NCI-H345 (cell line): ENCODE results near the gene COL11A2.

Experiments
- DNase-seq: peaks from one replicate; lab custom pipeline; 2025; lab: John Stamatoyannopoulos, UW

The COL11A2 gene

GRCh38 chr6:33117811-33118277 is 74.4 kb downstream of the COL11A2 start:
- no peak for DNase-seq

DNA sequence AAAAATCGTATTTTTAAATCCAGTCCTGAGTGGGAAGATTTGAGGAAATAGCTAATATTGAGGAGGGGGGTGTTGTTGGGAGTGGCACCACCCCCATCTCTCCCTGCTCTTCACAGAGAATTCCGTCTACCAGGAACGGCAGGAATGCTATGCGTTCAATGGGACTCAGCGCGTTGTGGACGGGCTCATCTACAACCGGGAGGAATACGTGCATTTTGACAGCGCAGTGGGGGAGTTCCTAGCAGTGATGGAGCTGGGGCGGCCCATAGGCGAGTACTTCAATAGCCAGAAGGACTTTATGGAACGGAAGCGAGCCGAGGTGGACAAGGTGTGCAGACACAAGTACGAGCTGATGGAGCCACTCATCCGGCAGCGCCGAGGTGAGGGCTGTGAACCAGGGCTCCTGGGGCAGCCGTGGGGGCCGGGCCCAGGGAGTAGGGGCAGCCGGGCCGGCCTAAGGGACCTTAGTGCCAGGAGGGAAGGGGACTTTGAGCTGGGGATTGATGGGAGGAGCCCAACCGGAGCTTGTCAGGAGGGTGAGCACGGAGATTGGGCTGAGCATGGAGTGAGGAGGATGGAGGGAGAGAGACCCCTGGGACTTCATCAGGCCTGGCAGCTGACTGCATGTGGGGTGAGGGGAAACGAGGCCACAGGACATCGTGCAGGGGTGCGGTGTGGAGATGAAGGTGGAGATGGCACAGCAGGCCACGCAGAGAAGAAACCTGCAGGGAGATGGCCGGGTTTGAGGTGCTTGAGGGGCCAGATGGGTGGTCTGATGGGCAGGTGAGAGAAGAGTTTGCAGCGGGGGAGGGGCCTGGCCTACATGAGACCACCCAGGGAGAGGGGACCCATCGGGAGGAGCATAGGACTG is 75.2 kb downstream of the COL11A2 start:
- DNase-seq = no peak

DNA sequence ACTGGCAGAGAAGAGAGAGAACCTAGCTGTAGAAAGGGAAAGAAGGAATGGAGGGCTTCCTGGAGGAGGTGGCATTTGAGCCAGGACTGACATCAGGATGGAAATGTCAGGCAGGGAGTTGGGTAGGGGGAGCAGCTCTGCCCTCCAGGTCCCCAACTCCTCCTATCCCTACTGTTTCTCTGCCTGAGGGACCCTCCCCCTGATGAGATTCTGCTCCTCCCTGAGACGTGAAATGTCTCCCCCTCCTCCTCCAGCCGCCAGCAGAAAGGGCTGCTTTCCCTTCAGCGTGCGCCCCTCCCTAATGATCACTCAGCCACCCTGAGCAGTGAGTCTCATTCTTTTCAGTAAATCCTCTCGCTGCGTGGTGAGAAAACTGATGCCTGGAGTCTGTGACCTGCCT is 75.8 kb downstream of the COL11A2 start:
- no peak for DNase-seq

GRCh38 chr6:33114406-33114805 is 77.9 kb downstream of the COL11A2 start:
- DNase-seq = no peak

- no peak for DNase-seq
Measured at GRCh38 chr6:33113755-33114154, 78.5 kb downstream of the COL11A2 start.
